ENCODE results near the gene TMEM187. TPM values are rescaled to one million over a fixed set of nuclear protein-coding genes. Genes with fewer than 3 reads are reported as not detected.

Gene TMEM187
- total and polyA plus RNA-seq, 4 donors = 2.0 to 9.0 (median 7.8) TPM

DNA sequence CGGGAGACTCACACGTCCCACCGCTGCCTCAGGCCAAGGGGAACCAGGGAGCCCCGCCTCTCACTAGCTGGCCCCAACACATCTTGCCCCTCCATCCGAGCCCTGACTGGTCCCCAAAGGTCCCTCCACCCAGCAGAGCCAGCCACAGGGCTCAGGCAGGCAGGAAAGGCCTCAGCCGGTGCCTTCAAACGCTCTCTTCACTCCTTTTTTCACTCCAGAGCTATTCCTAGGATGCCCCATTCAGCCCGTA, 45.0 kb upstream of the TMEM187 start:
- 20% methylated on average over 8 of the region's 8 CpGs for WGBS (ENCODE audit: insufficient coverage)
- Histone ChIP-seq H3K36me3 (ENCODE audit: control insufficient read depth, insufficient read depth, low read length) (peaks cover 35% of the 10 kb centered on the region), H3K27ac (ENCODE audit: low read depth, low read length) (peak overlapping the region; percentile 97), H3K4me1 (ENCODE audit: control insufficient read depth, insufficient read depth, low read length) (peaks cover 61% of the 10 kb centered on the region), H3K4me3 (ENCODE audit: low read depth, low read length) (peak overlapping the region; percentile 48), H3K9me3 (ENCODE audit: control insufficient read depth, insufficient read depth, low read length) (no peaks in the 10 kb centered on the region), H3K27me3 (ENCODE audit: control insufficient read depth, insufficient read depth, low read length) (peaks cover 10% of the 10 kb centered on the region)
- DNase-seq (ENCODE audit: low read depth in 4 of 6, low spot score in 6 of 6) = no peak

DNA sequence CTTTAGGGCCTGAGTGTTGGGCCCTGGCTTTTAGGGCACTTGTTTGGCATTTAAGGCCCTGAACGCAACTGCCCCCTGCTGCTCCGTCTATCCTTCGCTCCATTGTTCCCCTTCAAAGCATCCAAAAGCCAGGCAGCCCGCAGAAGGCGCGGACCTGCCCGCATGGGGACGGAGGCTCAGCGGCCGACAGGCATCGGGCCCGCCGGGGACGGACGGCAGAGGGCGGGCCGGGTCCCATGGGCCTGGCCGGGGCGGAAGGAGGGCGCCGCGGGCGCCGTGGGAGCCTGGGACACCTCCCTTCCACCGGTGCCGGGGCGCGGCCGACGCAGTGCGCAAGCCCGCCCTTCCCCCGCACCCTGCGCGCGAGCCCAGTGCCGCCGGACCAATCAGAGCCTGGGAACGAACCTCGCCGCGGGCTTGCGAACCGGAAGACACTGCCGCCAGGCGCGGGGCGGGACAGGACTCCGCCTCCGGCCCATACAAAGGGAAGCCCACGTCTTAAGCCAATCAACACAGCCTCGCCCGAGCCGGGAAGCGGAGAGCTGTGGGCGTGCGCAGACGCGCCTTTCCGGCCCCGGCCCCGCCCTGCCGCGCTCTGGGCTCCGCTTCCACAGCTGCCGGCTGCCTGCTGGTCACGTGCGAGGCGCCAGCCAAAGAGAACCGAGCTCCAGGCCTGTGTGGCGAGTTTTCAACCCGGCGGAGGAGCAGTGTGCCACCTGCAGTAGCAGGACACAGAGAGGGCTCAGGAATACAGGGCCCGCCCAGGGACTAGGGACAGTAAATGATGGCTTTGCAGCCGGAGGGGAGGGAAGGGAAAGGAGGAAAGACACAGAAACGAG, 44.4 kb upstream of the TMEM187 start:
- Histone ChIP-seq H3K27me3 (ENCODE audit: control insufficient read depth, insufficient read depth, low read length) (peaks cover 10% of the 10 kb centered on the region), H3K36me3 (ENCODE audit: control insufficient read depth, insufficient read depth, low read length) (peaks cover 38% of the 10 kb centered on the region), H3K4me3 (ENCODE audit: low read depth, low read length) (peak overlapping the region; percentile 48), H3K4me1 (ENCODE audit: control insufficient read depth, insufficient read depth, low read length) (peaks cover 58% of the 10 kb centered on the region), H3K27ac (ENCODE audit: low read depth, low read length) (peak overlapping the region; percentile 97), H3K9me3 (ENCODE audit: control insufficient read depth, insufficient read depth, low read length) (no peaks in the 10 kb centered on the region)
- 12% methylated on average over 73 of the region's 76 CpGs for WGBS (ENCODE audit: insufficient coverage)
- DNase-seq (ENCODE audit: low read depth in 4 of 6, low spot score in 6 of 6) = peak; percentile 77 to 98 (median 92)

DNA sequence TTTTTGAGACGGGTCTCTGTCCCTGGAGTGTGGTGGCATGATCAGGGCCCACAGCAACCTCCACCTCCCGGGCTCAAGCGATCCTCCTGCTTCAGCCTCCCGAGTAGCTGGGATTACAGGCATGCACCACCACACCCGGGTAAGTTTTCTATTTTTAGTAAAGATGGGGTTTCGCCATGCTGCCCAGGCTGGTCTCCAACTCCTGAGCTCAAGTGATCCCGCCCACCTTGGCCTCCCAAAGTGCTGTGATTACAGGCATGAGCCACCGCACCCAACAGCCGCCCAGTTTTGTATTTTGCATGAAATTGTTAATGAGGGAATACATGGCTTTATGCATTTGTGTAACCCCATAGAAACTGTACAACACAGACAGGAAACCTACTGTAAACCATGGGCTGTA, 43.7 kb upstream of the TMEM187 start:
- H3K9me3 ChIP-seq (ENCODE audit: control insufficient read depth, insufficient read depth, low read length) = no peaks in the 10 kb centered on the region
- WGBS (ENCODE audit: insufficient coverage) = 100% methylated on average over 2 of the region's 9 CpGs
- H3K27ac ChIP-seq (ENCODE audit: low read depth, low read length) = peak overlapping the region; percentile 76
- no peak for DNase-seq (ENCODE audit: low read depth in 4 of 6, low spot score in 6 of 6)
- peaks cover 54% of the 10 kb centered on the region for H3K4me1 ChIP-seq (ENCODE audit: control insufficient read depth, insufficient read depth, low read length)
- no peak overlapping the region for H3K4me3 ChIP-seq (ENCODE audit: low read depth, low read length)
- peaks cover 38% of the 10 kb centered on the region for H3K36me3 ChIP-seq (ENCODE audit: control insufficient read depth, insufficient read depth, low read length)
- H3K27me3 ChIP-seq (ENCODE audit: control insufficient read depth, insufficient read depth, low read length) = peaks cover 7% of the 10 kb centered on the region

DNA sequence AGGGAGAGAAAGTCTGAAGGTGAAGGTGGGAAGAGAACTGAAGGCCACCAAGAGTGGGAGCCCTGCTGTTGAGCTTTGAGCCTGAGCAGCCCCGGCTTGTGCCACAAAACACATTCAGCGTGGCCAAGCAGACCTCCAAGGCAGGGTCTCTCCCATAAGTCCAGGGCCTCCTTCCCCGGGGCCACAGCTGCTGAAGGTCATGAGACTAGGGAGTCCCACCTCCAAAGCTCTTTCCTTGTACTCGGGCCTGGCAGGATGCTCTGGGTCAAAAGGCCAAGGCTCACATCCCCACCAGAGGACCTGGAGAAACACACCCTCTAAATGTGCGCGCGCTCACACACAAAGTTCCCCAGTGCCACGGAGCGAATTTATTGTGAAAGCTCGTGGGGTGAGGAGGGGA, 43.0 kb upstream of the TMEM187 start:
- peaks cover 5% of the 10 kb centered on the region for H3K27me3 ChIP-seq (ENCODE audit: control insufficient read depth, insufficient read depth, low read length)
- H3K36me3 ChIP-seq (ENCODE audit: control insufficient read depth, insufficient read depth, low read length) = peaks cover 38% of the 10 kb centered on the region
- peaks cover 54% of the 10 kb centered on the region for H3K4me1 ChIP-seq (ENCODE audit: control insufficient read depth, insufficient read depth, low read length)
- no peak overlapping the region for H3K27ac ChIP-seq (ENCODE audit: low read depth, low read length)
- no peak for DNase-seq (ENCODE audit: low read depth in 4 of 6, low spot score in 6 of 6)
- no peak overlapping the region for H3K4me3 ChIP-seq (ENCODE audit: low read depth, low read length)
- WGBS (ENCODE audit: insufficient coverage) = 73% methylated on average over 6 of the region's 10 CpGs
- no peaks in the 10 kb centered on the region for H3K9me3 ChIP-seq (ENCODE audit: control insufficient read depth, insufficient read depth, low read length)

DNA sequence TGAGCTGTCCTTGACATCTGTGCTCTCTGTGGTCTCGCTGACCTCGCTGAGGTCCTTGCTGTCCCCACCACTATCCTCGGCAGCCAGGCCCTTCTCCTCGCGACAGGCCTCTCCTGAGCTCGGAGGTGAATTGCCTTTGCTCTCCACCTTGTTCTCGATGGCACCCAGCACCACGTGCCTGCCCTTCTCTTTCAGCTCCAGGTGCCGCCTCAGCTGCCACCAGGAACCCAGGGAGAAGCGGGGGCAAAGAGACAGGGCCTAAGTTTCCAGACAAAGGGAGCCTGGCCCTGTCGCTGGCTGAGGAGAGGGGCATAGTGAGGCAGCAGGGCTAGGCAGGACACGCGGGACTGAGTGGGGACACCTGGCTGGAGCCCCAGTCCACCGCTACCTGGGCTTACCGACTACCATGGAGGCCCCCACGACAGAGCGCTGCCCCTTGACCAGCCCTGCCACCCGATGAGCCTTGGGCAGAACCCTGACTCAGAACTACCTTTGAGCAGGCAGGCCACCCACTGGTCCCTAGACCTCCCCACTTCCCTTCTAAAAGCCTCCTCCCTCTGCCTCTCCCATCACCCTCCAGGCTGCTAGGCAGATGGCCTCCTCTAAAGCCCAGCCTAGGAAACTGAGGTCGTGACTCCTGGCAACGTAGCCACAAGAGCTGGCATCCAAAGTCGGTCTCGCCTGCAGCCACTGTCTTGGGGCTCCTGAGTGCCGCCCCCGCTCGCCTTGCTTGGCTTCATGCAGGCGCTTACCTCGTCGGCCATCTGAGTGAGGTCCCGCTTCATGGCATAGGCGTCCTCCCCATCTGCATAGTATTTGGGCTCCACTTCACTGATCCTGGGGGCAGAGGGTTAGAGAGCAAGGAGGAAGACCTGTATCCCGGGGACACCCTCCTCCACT, 42.3 kb upstream of the TMEM187 start:
- 88% methylated on average over 26 of the region's 31 CpGs for WGBS (ENCODE audit: insufficient coverage)
- Histone ChIP-seq H3K4me1 (ENCODE audit: control insufficient read depth, insufficient read depth, low read length) (peaks cover 50% of the 10 kb centered on the region), H3K9me3 (ENCODE audit: control insufficient read depth, insufficient read depth, low read length) (no peaks in the 10 kb centered on the region), H3K4me3 (ENCODE audit: low read depth, low read length) (no peak overlapping the region), H3K27ac (ENCODE audit: low read depth, low read length) (no peak overlapping the region), H3K36me3 (ENCODE audit: control insufficient read depth, insufficient read depth, low read length) (peaks cover 38% of the 10 kb centered on the region), H3K27me3 (ENCODE audit: control insufficient read depth, insufficient read depth, low read length) (peaks cover 5% of the 10 kb centered on the region)
- no peak for DNase-seq (ENCODE audit: low read depth in 4 of 6, low spot score in 6 of 6)

DNA sequence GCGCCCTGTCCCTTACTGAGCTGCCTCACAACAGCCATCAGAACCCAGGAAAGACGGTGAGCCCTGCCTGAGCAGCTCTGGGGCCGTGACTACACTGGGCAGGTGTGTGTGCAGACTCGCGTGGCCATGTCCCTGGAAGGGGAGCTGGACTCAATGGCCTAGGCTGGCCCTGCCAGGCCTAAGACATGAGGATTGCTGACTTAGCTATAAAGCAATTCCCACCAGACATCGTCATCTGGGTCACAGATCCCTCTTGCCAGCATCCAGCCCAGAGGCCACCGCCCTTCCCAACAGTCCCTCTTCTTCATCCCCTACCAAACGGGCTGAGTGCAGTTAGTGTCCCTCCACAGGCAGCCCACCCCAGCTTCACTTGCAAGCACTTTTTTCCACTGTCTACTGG, 41.4 kb upstream of the TMEM187 start:
- no peak for DNase-seq (ENCODE audit: low read depth in 4 of 6, low spot score in 6 of 6)
- peaks cover 47% of the 10 kb centered on the region for H3K4me1 ChIP-seq (ENCODE audit: control insufficient read depth, insufficient read depth, low read length)
- H3K27ac ChIP-seq (ENCODE audit: low read depth, low read length) = no peak overlapping the region
- H3K36me3 ChIP-seq (ENCODE audit: control insufficient read depth, insufficient read depth, low read length) = peaks cover 38% of the 10 kb centered on the region
- H3K4me3 ChIP-seq (ENCODE audit: low read depth, low read length) = no peak overlapping the region
- H3K9me3 ChIP-seq (ENCODE audit: control insufficient read depth, insufficient read depth, low read length) = no peaks in the 10 kb centered on the region
- H3K27me3 ChIP-seq (ENCODE audit: control insufficient read depth, insufficient read depth, low read length) = peaks cover 2% of the 10 kb centered on the region
- 87% methylated on average over 8 of the region's 8 CpGs for WGBS (ENCODE audit: insufficient coverage)

DNA sequence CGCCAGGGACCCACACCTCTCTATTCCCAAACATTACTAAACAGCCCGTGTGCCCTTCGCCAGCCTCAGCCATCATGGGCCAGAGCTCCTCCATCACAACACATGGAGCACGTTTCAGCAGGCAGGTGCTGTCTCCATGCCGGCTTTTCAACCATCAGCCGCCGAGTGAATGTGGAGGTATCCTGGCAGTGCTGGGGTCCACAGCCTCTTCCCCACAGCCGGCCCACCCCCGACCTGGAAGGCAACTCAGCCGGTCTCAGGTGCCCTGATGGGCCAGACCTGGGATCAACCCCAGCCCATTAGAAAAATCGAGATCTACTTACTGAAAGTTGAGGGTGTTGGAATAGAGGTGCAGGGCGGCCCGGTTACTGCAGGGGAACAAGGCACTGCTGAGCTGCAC, 40.8 kb upstream of the TMEM187 start:
- Histone ChIP-seq H3K9me3 (ENCODE audit: control insufficient read depth, insufficient read depth, low read length) (no peaks in the 10 kb centered on the region), H3K36me3 (ENCODE audit: control insufficient read depth, insufficient read depth, low read length) (peaks cover 38% of the 10 kb centered on the region), H3K4me3 (ENCODE audit: low read depth, low read length) (no peak overlapping the region), H3K27me3 (ENCODE audit: control insufficient read depth, insufficient read depth, low read length) (peaks cover 2% of the 10 kb centered on the region), H3K4me1 (ENCODE audit: control insufficient read depth, insufficient read depth, low read length) (peaks cover 41% of the 10 kb centered on the region), H3K27ac (ENCODE audit: low read depth, low read length) (no peak overlapping the region)
- WGBS (ENCODE audit: insufficient coverage) = 94% methylated on average over 13 of the region's 13 CpGs
- DNase-seq (ENCODE audit: low read depth in 4 of 6, low spot score in 6 of 6) = no peak

DNA sequence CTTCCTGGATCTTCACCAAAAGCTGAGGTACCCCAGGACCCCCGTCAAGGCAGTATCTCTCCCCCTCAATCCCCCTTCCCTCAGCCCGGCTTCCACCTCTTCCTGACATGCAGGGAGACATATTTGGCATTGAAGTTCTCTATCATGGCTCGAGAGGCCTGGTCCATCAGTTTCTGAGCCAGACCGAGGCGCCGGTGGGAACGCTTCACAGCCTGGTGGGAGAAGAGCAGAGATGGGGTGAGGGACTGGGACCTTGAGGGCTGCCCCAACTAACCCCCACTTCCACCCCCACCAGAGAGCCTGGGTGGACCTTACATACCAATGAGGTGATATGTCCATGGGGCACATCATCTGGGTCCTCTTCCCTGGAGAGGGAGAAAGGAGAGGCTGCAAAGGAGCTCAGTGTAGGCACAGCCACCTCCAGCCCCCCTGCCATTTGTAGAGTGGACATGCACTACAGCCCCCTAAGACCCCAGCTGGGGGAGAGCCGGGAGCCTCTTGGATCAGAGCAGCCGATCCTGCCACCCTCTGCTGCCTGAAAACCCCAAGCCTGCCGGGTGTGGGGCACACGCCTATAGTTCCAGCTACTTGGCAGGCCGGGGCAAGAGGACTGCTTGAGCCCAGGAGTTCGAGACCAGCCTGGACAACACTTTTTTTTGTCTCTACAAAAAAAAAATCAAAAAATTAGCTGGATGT, 40.2 kb upstream of the TMEM187 start:
- Histone ChIP-seq H3K27me3 (ENCODE audit: control insufficient read depth, insufficient read depth, low read length) (peaks cover 2% of the 10 kb centered on the region), H3K27ac (ENCODE audit: low read depth, low read length) (no peak overlapping the region), H3K36me3 (ENCODE audit: control insufficient read depth, insufficient read depth, low read length) (peaks cover 38% of the 10 kb centered on the region), H3K4me1 (ENCODE audit: control insufficient read depth, insufficient read depth, low read length) (peaks cover 35% of the 10 kb centered on the region), H3K4me3 (ENCODE audit: low read depth, low read length) (no peak overlapping the region), H3K9me3 (ENCODE audit: control insufficient read depth, insufficient read depth, low read length) (no peaks in the 10 kb centered on the region)
- WGBS (ENCODE audit: insufficient coverage) = 93% methylated on average over 4 of the region's 13 CpGs
- DNase-seq (ENCODE audit: low read depth in 4 of 6, low spot score in 6 of 6) = no peak

DNA sequence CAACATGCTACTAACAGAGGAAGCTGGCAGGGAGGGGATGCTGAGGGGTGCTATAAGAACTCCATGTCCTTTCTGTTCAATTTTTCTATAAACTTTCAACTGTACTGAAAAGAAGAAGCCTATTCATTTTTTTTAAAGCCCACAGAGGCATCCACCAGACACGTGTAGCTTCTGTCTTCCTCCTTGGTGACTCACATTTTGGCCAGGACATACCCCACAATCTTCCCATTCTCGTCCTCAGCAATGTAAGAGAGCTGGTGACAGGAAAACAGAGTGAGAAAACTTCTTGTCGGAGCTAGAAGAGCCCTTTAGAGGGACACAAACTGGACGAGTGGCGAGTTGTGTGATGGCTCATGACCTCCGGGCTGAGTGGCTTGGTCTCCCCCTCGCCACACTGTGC, 38.8 kb upstream of the TMEM187 start:
- Histone ChIP-seq H3K27ac (ENCODE audit: low read depth, low read length) (no peak overlapping the region), H3K4me1 (ENCODE audit: control insufficient read depth, insufficient read depth, low read length) (peaks cover 25% of the 10 kb centered on the region), H3K9me3 (ENCODE audit: control insufficient read depth, insufficient read depth, low read length) (no peaks in the 10 kb centered on the region), H3K36me3 (ENCODE audit: control insufficient read depth, insufficient read depth, low read length) (peaks cover 35% of the 10 kb centered on the region), H3K27me3 (ENCODE audit: control insufficient read depth, insufficient read depth, low read length) (peaks cover 2% of the 10 kb centered on the region), H3K4me3 (ENCODE audit: low read depth, low read length) (peak overlapping the region; percentile 55)
- 70% methylated on average over 5 of the region's 7 CpGs for WGBS (ENCODE audit: insufficient coverage)
- no peak for DNase-seq (ENCODE audit: low read depth in 4 of 6, low spot score in 6 of 6)
